Measurements from ENCODE around the gene KCNG1. TPM values are rescaled to one million over a fixed set of nuclear protein-coding genes. Genes with fewer than 3 reads are reported as not detected.

The KCNG1 gene
- total and polyA plus RNA-seq, 7 donors, result 0.03 to 0.12 (median 0.03) TPM; not detected in 4

- TF ChIP-seq, protein P1, sequence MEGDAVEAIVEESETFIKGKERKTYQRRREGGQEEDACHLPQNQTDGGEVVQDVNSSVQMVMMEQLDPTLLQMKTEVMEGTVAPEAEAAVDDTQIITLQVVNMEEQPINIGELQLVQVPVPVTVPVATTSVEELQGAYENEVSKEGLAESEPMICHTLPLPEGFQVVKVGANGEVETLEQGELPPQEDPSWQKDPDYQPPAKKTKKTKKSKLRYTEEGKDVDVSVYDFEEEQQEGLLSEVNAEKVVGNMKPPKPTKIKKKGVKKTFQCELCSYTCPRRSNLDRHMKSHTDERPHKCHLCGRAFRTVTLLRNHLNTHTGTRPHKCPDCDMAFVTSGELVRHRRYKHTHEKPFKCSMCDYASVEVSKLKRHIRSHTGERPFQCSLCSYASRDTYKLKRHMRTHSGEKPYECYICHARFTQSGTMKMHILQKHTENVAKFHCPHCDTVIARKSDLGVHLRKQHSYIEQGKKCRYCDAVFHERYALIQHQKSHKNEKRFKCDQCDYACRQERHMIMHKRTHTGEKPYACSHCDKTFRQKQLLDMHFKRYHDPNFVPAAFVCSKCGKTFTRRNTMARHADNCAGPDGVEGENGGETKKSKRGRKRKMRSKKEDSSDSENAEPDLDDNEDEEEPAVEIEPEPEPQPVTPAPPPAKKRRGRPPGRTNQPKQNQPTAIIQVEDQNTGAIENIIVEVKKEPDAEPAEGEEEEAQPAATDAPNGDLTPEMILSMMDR (IDR thresholded peaks at IDR 0.05), result no peak
- H3K4me1 ChIP-seq, result no peaks in the 10 kb centered on the region
- H3K9me3 ChIP-seq, result no peaks in the 10 kb centered on the region
- intact Hi-C loops (cut with DNase I), result no loop called here
- peaks cover 0 to 20% (median 10%) of the 10 kb centered on the region in 3 donors for H3K27me3 ChIP-seq (ENCODE audit: insufficient read depth in 3 of 3, low read length in 2 of 3)
- 82 to 87% (median 87%) methylated on average over 56 to 58 of the region's 58 CpGs for WGBS, 3 donors
- H3K4me3 ChIP-seq, result no peak overlapping the region
- no peak for DNase-seq
- ATAC-seq, result no peak
- no peak overlapping the region for H3K27ac ChIP-seq
- no peaks in the 10 kb centered on the region for H3K36me3 ChIP-seq (ENCODE audit: insufficient read depth in 1 of 2, low read depth in 1 of 2)
These were observed 13.4 kb downstream of the KCNG1 start for GRCh38 chr20:51009303-51010042.

GRCh38 chr20:51008718-51009117 is 14.2 kb downstream of the KCNG1 start:
- ATAC-seq (no peak), DNase-seq (no peak)
- TF ChIP-seq, protein P1 (IDR thresholded peaks at IDR 0.05), result no peak
- Histone ChIP-seq H3K27me3 (ENCODE audit: insufficient read depth in 3 of 3, low read length in 2 of 3) (peaks cover 0 to 13% (median 10%) of the 10 kb centered on the region in 3 donors), H3K27ac (no peak overlapping the region), H3K4me3 (no peak overlapping the region), H3K36me3 (ENCODE audit: insufficient read depth in 1 of 2, low read depth in 1 of 2) (no peaks in the 10 kb centered on the region), H3K4me1 (no peaks in the 10 kb centered on the region), H3K9me3 (no peaks in the 10 kb centered on the region)
- intact Hi-C loops (cut with DNase I), result no loop called here
- 48 to 69% (median 65%) methylated on average over 5 of the region's 5 CpGs for WGBS, 3 donors

- intact Hi-C loops (cut with DNase I), result no loop called here
- WGBS, 3 donors, result 89 to 95% (median 89%) methylated on average over 7 of the region's 7 CpGs
- ATAC-seq (no peak), DNase-seq (no peak)
- no peaks in the 10 kb centered on the region for H3K9me3 ChIP-seq
- H3K36me3 ChIP-seq (ENCODE audit: insufficient read depth in 1 of 2, low read depth in 1 of 2), result no peaks in the 10 kb centered on the region
- no peak overlapping the region for H3K4me3 ChIP-seq
- no peak overlapping the region for H3K27ac ChIP-seq
- peaks cover 0 to 23% (median 12%) of the 10 kb centered on the region in 3 donors for H3K27me3 ChIP-seq (ENCODE audit: insufficient read depth in 3 of 3, low read length in 2 of 3)
- TF ChIP-seq, protein P1 (IDR thresholded peaks at IDR 0.05), result no peak
- H3K4me1 ChIP-seq, result no peaks in the 10 kb centered on the region
These were observed 17.7 kb downstream of the KCNG1 start for GRCh38 chr20:51005214-51005613.

DNA sequence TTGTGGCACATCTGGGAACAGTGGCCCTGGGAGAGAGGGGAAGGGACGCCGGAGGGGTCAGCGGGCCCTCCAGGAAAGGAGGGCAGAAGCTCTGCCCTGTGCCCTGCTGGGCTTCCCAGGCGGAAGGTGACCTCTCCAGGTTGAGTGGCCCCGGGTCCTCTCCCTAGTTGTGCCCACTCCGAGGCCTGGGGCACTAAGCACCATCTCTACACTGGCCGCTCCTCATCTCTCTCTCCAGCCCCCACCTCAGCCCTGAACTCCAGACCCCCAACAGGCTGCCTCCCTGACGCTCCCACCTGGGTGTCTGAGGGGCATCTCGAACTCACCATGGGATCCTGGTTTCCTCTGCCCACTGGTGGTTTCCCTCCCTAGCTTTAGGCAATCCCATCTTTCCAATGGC is 18.1 kb downstream of the KCNG1 start:
- peaks cover 0 to 26% (median 10%) of the 10 kb centered on the region in 3 donors for H3K27me3 ChIP-seq (ENCODE audit: insufficient read depth in 3 of 3, low read length in 2 of 3)
- H3K4me1 ChIP-seq, result no peaks in the 10 kb centered on the region
- H3K4me3 ChIP-seq, result no peak overlapping the region
- H3K27ac ChIP-seq, result no peak overlapping the region
- TF ChIP-seq, protein P1 (IDR thresholded peaks at IDR 0.05), result no peak
- intact Hi-C loops (cut with DNase I), result no loop called here
- no peaks in the 10 kb centered on the region for H3K9me3 ChIP-seq
- ATAC-seq (no peak), DNase-seq (no peak)
- 87 to 91% (median 91%) methylated on average over 6 to 9 of the region's 9 CpGs for WGBS, 3 donors
- no peaks in the 10 kb centered on the region for H3K36me3 ChIP-seq (ENCODE audit: insufficient read depth in 1 of 2, low read depth in 1 of 2)
